B cell (primary cell): ENCODE data around the gene NHSL1. TPM values are rescaled to one million over a fixed set of nuclear protein-coding genes. Genes with fewer than 3 reads are reported as not detected.

ENCODE experiments used
- ATAC-seq: fragments of 200-7000 bp; cut with Tn5 transposase; one replicate; pipeline ENCODE4 v1.10.0; 2021; ENCODE audit warnings: low read depth, mild to moderate bottlenecking, moderate number of reproducible peaks, moderate library complexity
- CTCF ChIA-PET: fragments of 350-600 bp; sonication (Branson Sonifier 250); formaldehyde crosslinking; loops from one replicate; lab custom pipeline; 2021; ENCODE audit warnings: antibody characterized with exemption, inconsistent platforms; lab: Charles Lee
- POLR2A ChIA-PET: fragments of 350-600 bp; sonication (Branson Sonifier 250); formaldehyde crosslinking; loops from one replicate; lab custom pipeline; 2021; ENCODE audit warnings: antibody characterized with exemption; lab: Charles Lee
- DNase-seq: peaks from one replicate; pipeline ENCODE4 v3.0.0; 2013
- H2AFZ ChIP-seq: 2 replicates; pipeline ENCODE4 v1.6.1; 2012; ENCODE audit warnings: mild to moderate bottlenecking, low read depth, low read length; ENCODE audit not compliant: insufficient read depth, poor library complexity, severe bottlenecking
- H3K27ac ChIP-seq, 2 donors: 1 replicate in 1 of 2; 2 replicates in 1 of 2; pipeline ENCODE4 v1.5.1; 2012 to 2013; ENCODE audit warnings: low read length in 2 of 2, mild to moderate bottlenecking in 2 of 2, moderate library complexity in 1 of 2
- H3K27me3 ChIP-seq, 4 experiments: fragments of 200-600 bp in 1 of 4; sonication (generic) in 1 of 4; replicated peaks in 1 of 4; 1 replicate in 2 of 4; 2 replicates in 2 of 4; pipeline versions ENCODE4 v1.6.1 to v1.7.0; 2013 to 2016; ENCODE audit warnings: low read length in 3 of 4, mild to moderate bottlenecking in 2 of 4, mixed read lengths in 1 of 4, moderate library complexity in 1 of 4; ENCODE audit not compliant: insufficient read depth in 4 of 4, control insufficient read depth in 3 of 4; ENCODE audit errors: control extremely low read depth in 1 of 4
- H3K36me3 ChIP-seq, 2 experiments: replicated peaks in 1 of 2; 1 replicate in 1 of 2; 2 replicates in 1 of 2; pipeline versions ENCODE4 v1.6.1 to v1.7.1; 2013; ENCODE audit warnings: low read length in 1 of 2; ENCODE audit not compliant: insufficient read depth in 2 of 2, control insufficient read depth in 1 of 2; ENCODE audit errors: control extremely low read depth in 1 of 2, extremely low read depth in 1 of 2
- H3K4me1 ChIP-seq, 2 donors: fragments of 200-600 bp in 1 of 2; sonication (generic) in 1 of 2; 1 replicate in 1 of 2; 2 replicates in 1 of 2; pipeline versions ENCODE4 v1.5.1 to v1.6.1; 2013 to 2017; ENCODE audit warnings: low read length in 2 of 2; ENCODE audit not compliant: control insufficient read depth in 2 of 2, insufficient read depth in 2 of 2
- H3K4me2 ChIP-seq: replicated peaks from 2 replicates; pipeline ENCODE3; 2012; ENCODE audit warnings: mild to moderate bottlenecking, low read depth, low read length; ENCODE audit not compliant: poor library complexity, severe bottlenecking
- H3K4me3 ChIP-seq, 5 experiments: fragments of 200-600 bp in 1 of 5; sonication (generic) in 1 of 5; 1 replicate in 3 of 5; 2 replicates in 2 of 5; pipeline versions ENCODE4 v1.5.1 to v1.7.0; 2011 to 2016; ENCODE audit warnings: low read length in 4 of 5, mild to moderate bottlenecking in 4 of 5, low read depth in 2 of 5, control low read depth in 1 of 5, moderate library complexity in 1 of 5; ENCODE audit not compliant: insufficient read depth in 1 of 5; ENCODE audit errors: control extremely low read depth in 1 of 5, extremely low read depth in 1 of 5
- H3K79me2 ChIP-seq: fragments of 200-600 bp; sonication (generic); one replicate; pipeline ENCODE4 v1.6.0; 2016; ENCODE audit warnings: low read length; ENCODE audit not compliant: control insufficient read depth, insufficient read depth
- H3K9ac ChIP-seq: fragments of 200-600 bp; sonication (generic); 2 replicates; pipeline ENCODE4 v1.6.1; 2017; ENCODE audit warnings: mild to moderate bottlenecking, low read length, moderate library complexity
- H3K9me3 ChIP-seq, 3 donors: one replicate each; pipeline versions ENCODE4 v1.6.1 to v1.7.1; 2013; ENCODE audit warnings: low read length in 2 of 3; ENCODE audit not compliant: control insufficient read depth in 2 of 3, insufficient read depth in 1 of 3; ENCODE audit errors: control extremely low read depth in 1 of 3
- H4K20me1 ChIP-seq: 2 replicates; pipeline ENCODE4 v1.6.0; 2012; ENCODE audit warnings: mild to moderate bottlenecking, low read length; ENCODE audit not compliant: insufficient read depth, control insufficient read depth, poor library complexity, severe bottlenecking
- H3K27ac Mint-ChIP-seq: one replicate; pipeline ENCODE4 v1.8.0; 2021; ENCODE audit warnings: mixed read lengths
- H3K27me3 Mint-ChIP-seq: one replicate; pipeline ENCODE4 v1.8.0; 2021; ENCODE audit warnings: mixed read lengths
- H3K4me1 Mint-ChIP-seq: one replicate; pipeline ENCODE4 v1.8.0; 2021; ENCODE audit warnings: mixed read lengths
- H3K4me3 Mint-ChIP-seq: one replicate; pipeline ENCODE4 v1.8.0; 2021; ENCODE audit warnings: mixed read lengths
- H3K9me3 Mint-ChIP-seq: one replicate; pipeline ENCODE4 v1.8.0; 2022; ENCODE audit warnings: mixed read lengths; ENCODE audit not compliant: insufficient read depth
- CTCF ChIP-seq: fragments of 200-600 bp; IDR thresholded peaks from one replicate; pipeline ENCODE4 v1.8.0; 2022; ENCODE audit warnings: antibody characterized with exemption, mild to moderate bottlenecking
- EZH2 ChIP-seq: IDR thresholded peaks from 2 replicates; pipeline ENCODE4 v1.6.1; 2012; ENCODE audit warnings: borderline replicate concordance, low read depth, mild to moderate bottlenecking, moderate library complexity, low read length; ENCODE audit not compliant: insufficient read depth, poor library complexity, severe bottlenecking
- WGBS: methylation state at CpG from one replicate; pipeline ENCODE4 v1.1.5; 2013; ENCODE audit warnings: missing lambda C conversion rate; ENCODE audit not compliant: insufficient coverage; 5-methylcytosine and 5-hydroxymethylcytosine counted together
- intact Hi-C: fragments of 100-400 bp; cut with micrococcal nuclease; formaldehyde crosslinking; loops from one replicate; pipeline ENCODE4 v1.10.0; 2022
- polyA plus RNA-seq: library from polyadenylated mRNA; depleted of rRNA; stranded (reverse); fragments of >200 nt; gene quantifications from 2 replicates; pipeline ENCODE4 v1.2.3, GENCODE V29; 2012
- total RNA-seq, 2 donors: library from RNA; stranded (reverse); fragments of 120-200 nt in 1 of 2; gene quantifications; 1 replicate in 1 of 2; 2 replicates in 1 of 2; pipeline versions ENCODE4 v1.2.3 to v1.2.4, GENCODE V29; 2013 to 2022

The NHSL1 gene
- total and polyA plus RNA-seq, 2 donors (not counting 1 experiment from before 2014, with no cell fraction given) = 0.04 to 0.10 TPM

DNA sequence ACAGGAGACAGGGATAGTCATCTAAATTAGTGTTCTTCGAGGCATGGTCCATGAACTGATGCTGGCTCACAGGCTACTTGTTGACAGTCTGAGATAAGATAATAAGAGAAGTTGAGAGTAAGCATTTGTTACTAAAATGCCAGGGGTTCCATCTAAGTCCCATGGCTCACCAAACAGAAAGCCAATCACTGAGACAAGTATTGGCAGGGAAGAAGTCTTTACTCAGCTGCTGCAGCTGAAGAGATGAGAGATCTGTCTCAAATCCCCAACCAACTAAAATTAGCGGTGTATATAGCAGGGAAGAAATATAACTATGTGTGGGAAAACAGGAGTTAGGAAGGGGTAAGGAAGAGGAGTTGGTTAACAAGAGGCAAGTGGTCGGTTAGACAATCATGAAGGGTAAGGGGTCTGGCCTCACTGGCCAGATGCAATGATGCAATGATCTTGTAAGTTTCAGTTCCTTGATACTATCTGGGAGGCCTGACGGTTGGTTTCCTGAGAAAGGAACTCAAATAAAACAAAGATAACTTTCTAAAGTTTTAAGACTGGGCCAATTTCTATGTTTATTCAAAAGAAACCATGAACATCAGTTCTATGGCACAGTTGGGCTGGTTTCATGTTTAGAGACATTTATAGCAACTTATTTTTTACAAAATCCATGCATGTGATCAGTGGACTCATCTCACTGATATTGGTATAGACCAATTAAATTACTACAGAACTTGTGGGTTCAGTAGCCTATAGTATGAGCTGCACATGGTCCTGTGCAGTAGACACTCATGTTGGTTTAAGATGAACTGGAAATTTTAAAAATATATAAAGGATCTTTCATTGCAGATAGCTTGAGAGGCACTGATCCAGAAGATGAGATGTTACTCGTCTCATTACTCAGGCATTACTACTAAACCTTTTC, 105.2 kb downstream of the NHSL1 start:
- Mint-ChIP-seq H3K27ac (peak overlapping the region; percentile 51), H3K4me3 (peak overlapping the region; percentile 5)

More for the DNA sequence above, 105.2 kb downstream of the NHSL1 start:
- Histone ChIP-seq H3K4me3 (no peak overlapping the region), H3K4me1 (peaks cover 18 to 19% of the 10 kb centered on the region in 2 donors), H3K9ac (no peak overlapping the region), H3K79me2 (no peaks in the 10 kb centered on the region), H2AFZ (no peak overlapping the region), H4K20me1 (no peaks in the 10 kb centered on the region), H3K4me2 (peak overlapping the region; percentile 48), H3K27ac (peak overlapping the region; percentile 28 to 58), H3K9me3 (no peaks in the 10 kb centered on the region), H3K27me3 (no peaks in the 10 kb centered on the region), H3K36me3 (no peaks in the 10 kb centered on the region)
- ChIA-PET POLR2A (no interaction called here), CTCF (interaction anchor here (1.0 to 1.9 kb wide), 5 partner anchors 9 to 277 kb away, joined by 3 to 9 read pairs (median 4); partner anchors contain the start of gene HEBP2)
- no peak for TF ChIP-seq EZH2
- no peak for TF ChIP-seq CTCF
- intact Hi-C loops = no loop called here
- DNase-seq = peak; percentile 49
- peak; percentile 63 for ATAC-seq
- H3K4me1 Mint-ChIP-seq = peaks cover 21% of the 10 kb centered on the region
- WGBS = 0% methylated on average over 1 of the region's 5 CpGs
- H3K27me3 Mint-ChIP-seq = peaks cover 4% of the 10 kb centered on the region
- H3K9me3 Mint-ChIP-seq = no peaks in the 10 kb centered on the region
